ENCODE results near the gene GABBR1.

GRCh38 chr6:29553268-29554057 is 79.5 kb downstream of the GABBR1 start:
- TF ChIP-seq CTCF (tag by site-specific recombination; IDR thresholded peaks at IDR 0.05) = peak; percentile 95
- no peak; the same call in 1 of the 2 replicates for TF ChIP-seq FEZF1 (tag by site-specific recombination; IDR thresholded peaks at IDR 0.05)
- no peak for TF ChIP-seq ZNF658 (tag by site-specific recombination; IDR thresholded peaks at IDR 0.05)
- TF ChIP-seq ZNF138 (tag by site-specific recombination; IDR thresholded peaks at IDR 0.05; ENCODE audit: borderline replicate concordance) = no peak
- no peak for TF ChIP-seq ZNF239 (tag by site-specific recombination; IDR thresholded peaks at IDR 0.05)
- TF ChIP-seq PATZ1 (tag by site-specific recombination; IDR thresholded peaks at IDR 0.05) = 0 out of 2 replicates have a peak, but pooled peaks have one; percentile 49
- TF ChIP-seq ZNF488 (tag by site-specific recombination; IDR thresholded peaks at IDR 0.05) = no peak
- TF ChIP-seq ZBTB8A (tag by site-specific recombination; IDR thresholded peaks at IDR 0.05) = no peak
- TF ChIP-seq ZNF112 (tag by site-specific recombination; IDR thresholded peaks at IDR 0.05) = no peak
- no peak for TF ChIP-seq ZNF274 (IDR thresholded peaks at IDR 0.05; ENCODE audit: low read length)
- TF ChIP-seq ZNF274 (tag by site-specific recombination; IDR thresholded peaks at IDR 0.05; ENCODE audit: borderline replicate concordance) = no peak
- TF ChIP-seq GLI4 (tag by site-specific recombination; IDR thresholded peaks at IDR 0.05) = no peak

Measured in HEK293 (cell line).